Lower leg skin (tissue), 3 donors: ENCODE results near the gene RGS9.

Experiments used
- POLR2A ChIP-seq, 2 donors: fragments of 450-650 bp; IDR thresholded peaks; one replicate each; pipeline ENCODE4 v1.6.1; 2016 to 2017; ENCODE audit warnings: antibody characterized with exemption in 2 of 2, mild to moderate bottlenecking in 1 of 2, moderate library complexity in 1 of 2
- TF ChIP-seq, protein P1 (sequence below), 3 donors: fragments of 450-650 bp; IDR thresholded peaks; one replicate each; pipeline ENCODE4 v1.5.1; 2016; ENCODE audit warnings: antibody characterized with exemption in 3 of 3, mild to moderate bottlenecking in 3 of 3, moderate library complexity in 2 of 3

- TF ChIP-seq, protein P1, sequence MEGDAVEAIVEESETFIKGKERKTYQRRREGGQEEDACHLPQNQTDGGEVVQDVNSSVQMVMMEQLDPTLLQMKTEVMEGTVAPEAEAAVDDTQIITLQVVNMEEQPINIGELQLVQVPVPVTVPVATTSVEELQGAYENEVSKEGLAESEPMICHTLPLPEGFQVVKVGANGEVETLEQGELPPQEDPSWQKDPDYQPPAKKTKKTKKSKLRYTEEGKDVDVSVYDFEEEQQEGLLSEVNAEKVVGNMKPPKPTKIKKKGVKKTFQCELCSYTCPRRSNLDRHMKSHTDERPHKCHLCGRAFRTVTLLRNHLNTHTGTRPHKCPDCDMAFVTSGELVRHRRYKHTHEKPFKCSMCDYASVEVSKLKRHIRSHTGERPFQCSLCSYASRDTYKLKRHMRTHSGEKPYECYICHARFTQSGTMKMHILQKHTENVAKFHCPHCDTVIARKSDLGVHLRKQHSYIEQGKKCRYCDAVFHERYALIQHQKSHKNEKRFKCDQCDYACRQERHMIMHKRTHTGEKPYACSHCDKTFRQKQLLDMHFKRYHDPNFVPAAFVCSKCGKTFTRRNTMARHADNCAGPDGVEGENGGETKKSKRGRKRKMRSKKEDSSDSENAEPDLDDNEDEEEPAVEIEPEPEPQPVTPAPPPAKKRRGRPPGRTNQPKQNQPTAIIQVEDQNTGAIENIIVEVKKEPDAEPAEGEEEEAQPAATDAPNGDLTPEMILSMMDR (IDR thresholded peaks at IDR 0.05), result no peak
- TF ChIP-seq POLR2A (IDR thresholded peaks at IDR 0.05), result no peak
Observed at GRCh38 chr17:65130832-65131231, 6.3 kb upstream of the RGS9 start.
